Pulmonary artery endothelial cell (primary cell): Measurements from ENCODE around the gene TXNRD2. TPM values are rescaled to one million over a fixed set of nuclear protein-coding genes. Genes with fewer than 3 reads are reported as not detected.
"Not testable (repeated sequence)": the region's sequence is repeated elsewhere in the genome, so short reads cannot be mapped to it uniquely, and the experiment has no call there.

Experiments
- DNase-seq: peaks from one replicate; pipeline ENCODE4 v3.0.0-alpha.2; 2011; ENCODE audit warnings: low read depth, low spot score
- total RNA-seq: library from RNA; depleted of rRNA; stranded (reverse); fragments of >200 nt; gene quantifications from 2 replicates; pipeline ENCODE4 v1.2.3, GENCODE V29; 2014

The TXNRD2 gene
- total RNA-seq, 1 donor from 2014 or later = 73.7 TPM

DNA sequence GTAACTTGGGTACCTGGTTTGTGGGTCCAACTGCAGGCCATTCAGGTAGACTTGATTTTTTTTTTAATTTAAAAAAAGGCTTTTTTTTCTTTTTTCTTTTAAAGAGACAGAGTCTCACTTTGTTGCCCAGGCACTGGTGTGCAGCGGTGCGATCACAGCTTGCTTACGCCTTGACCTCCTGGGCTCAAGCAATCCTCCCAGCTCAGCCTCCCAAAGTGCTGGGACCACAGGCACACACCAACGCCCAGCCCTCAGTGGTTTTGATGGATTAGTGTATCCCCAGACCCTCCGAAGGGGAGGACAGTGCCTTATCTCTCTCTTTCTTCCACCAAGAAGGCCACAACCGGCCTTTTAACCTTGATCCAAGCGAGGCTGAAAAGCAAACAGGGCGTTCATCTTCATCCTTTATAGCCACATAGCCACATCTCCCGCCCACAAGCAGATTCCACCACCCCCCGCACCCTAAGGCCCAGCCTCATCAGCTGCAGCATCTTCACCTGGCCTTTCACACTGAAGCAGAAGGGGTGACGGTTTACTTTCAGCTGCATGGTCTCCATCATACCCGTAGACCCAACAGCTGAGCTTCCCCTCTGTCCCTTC, 17.6 kb downstream of the TXNRD2 start:
- DNase-seq = no peak

DNA sequence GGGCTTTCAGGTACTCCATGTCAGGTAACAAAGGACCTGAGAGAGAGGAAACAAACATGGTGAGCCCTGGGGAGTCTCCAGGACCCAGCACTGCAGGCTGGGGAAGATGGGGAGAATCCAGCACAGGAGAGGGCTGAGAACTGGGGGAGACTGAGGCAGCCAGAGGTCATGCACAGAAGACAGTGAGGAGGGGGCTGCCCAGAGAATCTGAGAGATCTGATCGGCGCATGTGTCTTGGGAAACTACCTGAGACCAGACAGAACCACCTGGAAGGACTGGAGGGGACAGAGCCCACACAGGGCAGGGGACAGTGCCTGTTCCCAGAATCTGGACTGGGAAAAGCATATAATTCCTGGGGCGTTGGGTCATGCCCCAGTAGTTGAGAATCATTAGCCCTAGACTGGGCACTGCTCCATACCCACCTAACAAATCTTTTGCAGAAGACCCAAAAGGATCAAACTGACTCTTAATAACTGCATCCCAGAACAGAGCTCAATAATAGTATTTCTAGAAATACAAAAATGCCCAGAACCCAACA, 20.0 kb downstream of the TXNRD2 start:
- no peak for DNase-seq

DNA sequence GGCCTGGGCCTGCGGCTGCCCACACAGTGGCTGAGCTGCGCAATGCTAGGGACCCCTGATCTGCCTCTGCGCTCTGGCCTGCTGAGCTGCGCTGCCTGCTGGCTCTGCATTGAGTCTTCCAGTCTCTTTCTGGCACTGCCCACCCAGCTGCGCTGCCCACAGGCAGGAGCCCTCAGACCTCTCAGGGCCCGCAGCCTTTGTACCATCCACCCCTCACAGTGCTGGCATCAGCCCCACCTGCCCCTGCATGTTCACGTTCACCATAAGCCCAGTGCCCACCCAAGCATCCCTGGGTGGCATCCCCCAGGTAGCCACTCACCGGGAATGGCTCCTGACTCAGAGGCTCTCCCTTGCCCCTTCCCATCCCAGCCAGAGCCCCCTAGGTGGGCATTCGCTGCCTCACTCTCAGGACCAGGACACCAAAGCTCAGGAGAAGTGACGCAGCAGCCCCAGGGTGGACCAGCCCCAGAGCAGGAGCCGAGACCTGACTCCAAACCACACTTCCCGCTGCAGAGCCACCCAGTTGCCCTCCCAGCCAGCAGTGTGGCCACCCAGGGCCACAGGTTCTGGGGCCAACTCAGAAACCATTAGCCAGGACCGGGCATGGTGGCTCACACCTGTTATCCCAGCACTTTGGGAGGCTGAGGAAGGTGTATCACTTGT, 21.8 kb downstream of the TXNRD2 start:
- DNase-seq = no peak

DNA sequence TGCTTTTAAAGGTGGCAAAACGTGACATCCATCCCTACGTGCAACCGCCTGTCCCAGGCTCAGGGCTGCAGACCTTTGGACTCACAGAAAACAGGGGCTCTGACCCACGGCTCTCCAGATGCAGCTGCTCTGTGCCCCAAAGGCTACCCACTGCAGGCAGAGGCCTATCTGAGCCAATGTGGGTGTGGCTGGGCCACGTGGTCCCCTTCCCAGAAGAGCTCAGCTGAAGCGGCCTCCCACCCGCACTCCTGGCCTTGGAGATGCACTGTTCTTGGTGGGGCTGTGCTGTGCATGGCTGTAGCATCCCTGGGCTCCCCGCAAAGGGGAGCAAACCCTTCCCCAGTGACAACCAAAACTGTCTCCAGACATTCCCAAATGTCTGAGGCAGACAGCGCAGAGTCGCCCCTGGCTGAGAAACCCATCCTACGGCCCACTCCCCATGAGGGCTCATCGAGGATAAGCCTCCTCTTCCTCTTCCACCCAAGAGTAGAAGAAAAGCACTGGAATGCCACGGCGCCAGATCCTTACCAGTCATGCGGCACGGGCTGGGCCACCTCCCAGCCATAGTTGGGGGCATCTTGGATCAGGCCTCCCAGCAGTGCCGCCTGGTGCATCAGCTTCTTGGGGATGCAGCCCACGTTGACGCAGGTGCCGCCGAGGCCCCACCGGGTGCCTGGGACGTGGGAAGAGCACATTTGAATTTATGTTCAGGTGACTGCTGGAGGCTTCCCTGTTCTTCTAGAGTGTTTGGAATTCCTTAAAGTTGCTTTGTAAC, 23.1 kb downstream of the TXNRD2 start:
- DNase-seq = no peak

DNA sequence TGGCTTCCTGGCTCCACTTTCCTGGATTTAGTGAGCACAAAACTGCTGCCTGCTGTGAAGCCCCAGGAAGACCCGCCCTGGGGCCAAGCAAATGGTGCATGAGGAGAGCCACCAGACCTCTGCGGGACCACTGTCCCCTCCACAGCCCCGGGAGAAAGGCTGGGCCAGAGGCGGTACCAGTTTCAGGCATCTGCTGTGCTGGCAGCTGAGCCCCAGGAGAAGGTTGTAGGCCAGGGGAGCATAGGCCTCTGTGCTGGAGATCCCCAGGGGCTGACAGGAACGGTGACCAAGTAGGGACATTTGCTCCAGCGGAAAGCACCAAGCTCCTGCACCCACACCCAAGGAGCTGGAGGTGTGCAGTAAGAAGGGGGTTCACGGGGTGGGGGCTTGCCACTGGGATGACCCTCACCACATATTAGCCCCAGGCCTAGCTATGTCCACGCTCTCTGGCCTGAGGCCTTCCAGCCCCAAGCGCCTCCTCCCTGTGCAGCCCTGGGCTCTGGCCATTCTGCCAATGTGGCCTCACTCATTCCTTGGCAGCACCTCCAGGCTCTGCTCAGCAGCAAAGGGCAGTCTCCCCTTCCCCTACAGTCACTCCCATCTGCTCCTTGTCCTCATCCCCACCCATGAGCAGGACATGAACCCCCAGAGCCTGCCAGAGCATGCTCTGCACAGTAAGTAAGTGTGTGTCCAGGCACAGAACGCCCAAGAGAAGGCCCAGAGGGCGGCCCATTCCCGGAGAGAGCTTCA, 24.1 kb downstream of the TXNRD2 start:
- DNase-seq = no peak

DNA sequence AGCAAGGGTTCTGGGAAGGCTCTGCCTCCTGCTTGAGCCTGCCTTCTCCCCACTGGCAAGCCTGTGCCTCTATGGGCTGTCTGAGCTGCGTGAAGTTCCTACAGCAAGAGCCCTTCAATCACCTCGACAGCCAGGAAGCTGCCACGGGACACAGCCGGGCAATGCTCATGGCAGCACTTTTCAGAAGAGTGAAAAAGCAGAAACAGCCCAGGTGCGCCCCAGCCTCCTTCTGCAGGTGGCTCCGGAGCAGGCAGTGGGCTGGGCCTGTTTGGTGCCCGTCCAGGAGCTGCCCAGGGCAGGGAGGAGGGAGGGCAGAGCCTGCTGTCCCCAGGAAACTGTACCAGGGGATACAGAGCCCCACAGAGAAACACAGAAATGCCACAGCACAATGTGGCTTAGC, 24.7 kb downstream of the TXNRD2 start:
- DNase-seq = no peak

DNA sequence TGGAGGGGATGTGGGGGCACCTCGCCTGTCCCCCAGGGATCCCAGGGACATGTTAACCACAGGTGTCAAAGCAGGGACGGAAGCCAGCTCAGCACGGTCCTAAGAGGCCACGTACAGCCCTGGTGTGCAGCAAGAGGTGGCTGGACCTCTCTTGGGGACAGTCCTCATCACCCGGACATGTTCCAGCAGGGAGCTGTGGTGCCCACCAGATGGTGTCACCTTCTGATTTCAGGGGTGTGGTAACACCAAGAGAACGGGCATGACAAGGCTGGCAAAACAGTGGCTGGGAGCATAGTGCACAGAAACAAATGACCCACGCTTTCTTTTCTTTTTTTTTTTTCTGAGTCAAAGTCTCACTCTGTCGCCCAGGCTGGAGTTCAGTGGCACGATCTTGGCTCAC, 25.6 kb downstream of the TXNRD2 start:
- DNase-seq = no peak

DNA sequence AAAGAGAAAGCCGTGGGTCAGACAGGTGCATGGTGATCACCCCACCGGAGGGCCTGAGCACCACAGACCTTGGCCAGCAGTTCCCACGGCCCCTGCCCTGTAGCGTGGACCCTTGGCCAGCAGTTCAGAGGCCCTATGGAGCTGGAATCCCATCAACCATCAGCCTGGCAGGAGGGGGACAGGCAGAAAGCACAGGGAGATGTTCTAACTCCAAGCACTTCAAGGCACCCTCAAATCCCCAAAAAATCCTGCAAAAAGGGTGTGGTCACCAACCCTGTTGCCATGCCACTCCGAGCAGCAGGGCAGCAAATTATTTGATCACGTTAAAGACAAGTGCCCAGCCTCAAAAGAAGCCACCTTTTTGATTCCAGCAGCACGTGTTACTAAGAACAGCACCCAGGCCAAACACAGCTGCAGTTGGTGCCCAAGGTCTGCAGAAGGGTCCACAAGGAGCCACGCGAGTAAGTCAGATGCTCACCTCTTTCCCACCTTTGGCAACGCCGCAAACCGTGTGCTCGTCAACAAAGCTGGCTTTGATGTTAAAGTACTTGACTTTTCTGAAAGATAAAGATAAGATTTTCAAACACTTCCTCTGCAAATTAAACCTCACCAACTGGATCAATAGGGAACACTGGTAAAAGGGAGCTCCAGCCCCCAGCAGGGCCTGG, 26.2 kb downstream of the TXNRD2 start:
- no peak for DNase-seq

DNA sequence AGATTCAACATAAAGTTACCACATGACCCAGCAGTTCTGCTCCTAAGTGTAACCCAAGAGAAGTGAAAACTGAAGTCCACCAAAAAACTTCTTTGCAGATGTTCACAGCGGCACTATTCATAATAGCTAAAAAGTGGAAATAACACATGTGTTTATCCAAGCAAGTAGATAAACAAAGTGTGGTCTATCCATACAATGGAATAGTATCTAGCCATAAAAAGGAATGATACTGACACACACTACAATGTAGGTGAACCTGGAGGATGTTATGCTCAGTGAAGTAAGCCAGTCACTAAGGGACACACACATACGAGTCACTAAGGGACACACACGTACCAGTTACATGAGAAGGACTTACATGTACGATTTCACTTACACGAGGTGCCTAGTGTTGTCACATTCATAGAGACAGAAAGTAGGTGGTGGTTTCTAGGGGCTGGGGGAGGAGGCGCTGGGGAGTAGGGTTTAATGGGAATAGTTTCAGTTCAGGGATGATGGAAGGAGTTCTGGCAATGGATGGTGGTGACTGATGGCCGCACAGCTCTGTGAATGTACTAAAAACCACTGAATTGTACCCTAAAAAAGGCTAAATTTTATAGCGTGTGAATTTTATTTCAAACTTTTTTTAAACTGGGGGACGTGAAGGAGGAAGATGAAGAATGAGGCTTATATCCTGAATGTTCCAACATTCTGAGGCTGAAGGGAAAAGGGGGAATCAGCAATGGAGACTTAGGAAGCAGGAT, 27.2 kb downstream of the TXNRD2 start:
- no peak for DNase-seq

DNA sequence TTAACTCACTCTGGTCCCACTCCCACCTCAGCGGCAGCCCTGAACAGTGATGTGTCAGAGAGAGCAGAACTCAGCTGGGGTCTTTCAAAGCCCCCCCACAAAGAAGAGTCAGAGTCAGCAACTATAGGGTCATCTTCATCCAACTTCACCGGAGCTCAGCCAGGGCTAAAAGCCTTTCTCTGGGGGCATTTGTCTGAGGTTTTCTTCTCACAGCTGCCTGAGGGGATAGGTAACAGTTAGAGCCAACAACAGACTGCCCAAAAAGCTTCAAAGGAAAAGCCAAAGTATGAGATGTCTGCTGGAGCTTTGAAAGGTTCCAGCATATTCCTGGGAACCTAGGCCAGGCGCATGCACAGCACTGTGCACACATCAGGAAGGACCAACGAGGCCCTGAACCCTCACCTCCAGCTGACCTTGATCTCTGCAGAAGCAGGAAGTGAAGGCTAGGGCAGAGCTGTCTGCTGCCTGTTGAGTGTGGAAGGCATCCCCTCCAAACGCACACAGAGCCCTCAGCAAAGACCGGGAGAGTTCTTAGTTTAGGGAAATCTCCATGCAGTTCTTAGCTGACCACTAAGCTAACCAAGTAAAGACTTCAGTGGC, 28.2 kb downstream of the TXNRD2 start:
- DNase-seq = no peak

DNA sequence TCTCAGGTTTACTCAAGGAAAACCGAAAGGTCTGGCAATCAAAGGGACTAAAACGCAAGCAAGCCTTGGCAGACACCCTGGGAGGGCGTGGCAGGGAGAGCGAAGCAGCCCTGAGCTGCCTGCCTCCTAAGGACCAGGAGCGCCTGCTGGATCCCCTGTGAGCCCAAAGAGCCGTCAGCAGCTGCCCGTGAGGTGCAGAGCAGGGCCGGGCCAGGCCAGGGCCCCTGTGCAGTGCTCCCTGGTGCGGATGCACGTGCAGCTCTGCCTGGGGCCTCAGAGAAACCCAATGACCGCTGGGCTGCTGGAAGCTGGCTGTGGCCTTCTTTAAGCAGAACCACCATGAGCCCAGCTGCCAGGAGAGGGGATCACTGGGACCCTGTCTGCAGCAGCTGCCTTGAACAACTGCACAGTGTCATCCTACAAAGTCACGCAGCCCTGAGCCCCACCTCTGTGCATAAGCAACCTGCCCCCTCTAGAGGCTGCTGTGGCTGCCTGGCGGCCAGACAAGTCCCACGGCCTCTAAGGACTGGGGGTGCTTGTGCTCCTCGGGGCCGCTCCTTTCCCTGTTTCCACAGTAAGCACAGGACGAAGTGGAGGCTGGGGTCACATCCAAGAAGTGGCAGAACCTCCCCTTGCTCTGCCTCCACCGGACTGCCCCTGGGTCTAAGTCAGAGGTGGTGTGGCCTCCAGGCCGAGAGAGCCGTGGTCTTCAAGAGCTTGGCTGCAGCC, 29.2 kb downstream of the TXNRD2 start:
- DNase-seq = no peak

DNA sequence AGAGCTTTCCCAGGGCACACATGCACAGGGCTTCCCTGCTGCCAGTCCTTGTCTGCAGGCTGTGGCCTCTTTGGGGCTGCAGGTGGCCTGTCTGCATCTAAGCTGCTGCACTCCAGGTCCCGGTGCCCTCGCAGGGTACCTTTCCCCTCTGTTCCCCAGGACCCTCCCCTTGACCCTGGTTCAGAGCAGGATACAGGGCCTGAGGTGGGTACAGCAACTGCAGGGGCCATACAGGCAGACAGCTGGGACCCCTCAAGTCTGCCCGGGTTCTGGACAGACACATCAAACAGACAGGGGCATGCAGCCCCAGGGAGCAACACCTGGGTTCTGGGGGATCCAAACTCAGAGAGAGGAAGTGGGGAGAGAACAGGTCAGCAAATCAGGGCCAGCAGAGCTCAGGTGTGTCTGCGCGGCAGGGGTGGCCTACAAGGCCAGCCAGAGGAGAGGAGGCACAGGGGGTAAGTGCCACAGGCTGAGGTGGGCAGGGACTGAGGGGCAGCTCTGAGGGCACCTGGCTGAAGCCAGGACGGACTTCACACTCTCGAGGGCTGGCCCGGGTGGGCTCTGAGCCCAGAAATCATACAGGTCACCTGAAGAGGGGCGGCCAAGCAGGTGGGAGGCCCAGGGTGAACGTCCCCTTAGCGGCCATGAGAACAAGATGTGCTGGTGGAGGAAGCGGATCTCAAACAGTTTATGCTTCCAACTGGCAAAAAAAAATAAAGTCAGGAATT, 29.9 kb downstream of the TXNRD2 start:
- no peak for DNase-seq

DNA sequence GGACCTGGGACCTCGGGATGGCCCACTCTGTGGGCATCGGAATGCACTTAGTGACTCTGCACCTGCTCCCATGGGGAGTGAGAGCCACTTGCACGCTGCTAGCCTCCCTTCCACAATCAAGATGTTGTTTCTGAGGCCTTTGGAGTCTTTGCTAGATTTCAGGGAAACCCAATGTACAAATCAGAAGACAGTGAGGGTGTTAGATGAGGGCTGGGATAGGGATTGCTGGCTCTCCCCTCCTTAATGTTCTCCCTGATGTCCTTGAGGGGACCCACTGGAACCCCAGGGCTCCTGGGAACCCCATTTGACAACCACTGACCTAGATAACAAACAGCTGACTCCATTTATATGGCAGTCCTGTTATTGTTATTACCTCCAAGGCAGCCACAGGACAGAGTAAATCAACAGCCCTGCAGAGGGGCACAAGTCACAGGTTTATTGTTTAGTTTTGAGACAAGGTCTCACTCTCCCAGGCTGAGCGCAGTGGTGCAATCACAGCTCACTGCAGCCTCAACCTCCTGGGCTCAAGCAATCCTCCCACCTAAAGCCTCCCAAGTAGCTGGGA, 31.4 kb downstream of the TXNRD2 start:
- DNase-seq = no peak

DNA sequence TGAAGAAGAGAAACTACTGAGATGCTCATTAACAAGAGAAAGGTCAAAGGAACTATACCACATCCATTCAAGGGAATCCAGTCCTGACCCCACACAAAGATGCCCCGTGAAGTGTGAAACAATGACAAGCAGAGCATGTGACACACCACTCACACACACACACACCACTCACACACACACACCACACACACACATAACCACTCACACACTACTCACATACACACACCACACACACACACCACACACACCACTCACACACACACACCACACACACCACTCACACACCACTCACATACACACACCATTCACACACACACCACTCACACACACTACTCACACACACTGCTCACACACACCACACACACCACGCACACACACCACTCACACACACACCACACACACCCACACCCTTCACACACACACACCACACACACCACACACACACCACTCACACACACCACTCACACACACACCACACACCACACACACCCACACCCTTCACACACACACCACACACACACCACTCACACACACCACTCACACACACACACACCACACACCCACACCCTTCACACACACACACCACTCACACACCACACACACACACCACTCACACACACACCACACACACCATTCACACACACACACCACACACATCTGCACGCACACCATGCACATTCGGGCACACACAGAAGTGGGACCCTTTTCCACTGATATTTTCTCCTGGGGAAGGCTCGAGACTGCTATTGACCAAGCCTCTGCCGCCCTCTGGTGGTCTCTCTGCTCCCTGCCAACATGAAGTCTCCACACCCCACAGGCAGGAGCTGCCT, 32.1 kb downstream of the TXNRD2 start:
- DNase-seq = peak; percentile 50

DNA sequence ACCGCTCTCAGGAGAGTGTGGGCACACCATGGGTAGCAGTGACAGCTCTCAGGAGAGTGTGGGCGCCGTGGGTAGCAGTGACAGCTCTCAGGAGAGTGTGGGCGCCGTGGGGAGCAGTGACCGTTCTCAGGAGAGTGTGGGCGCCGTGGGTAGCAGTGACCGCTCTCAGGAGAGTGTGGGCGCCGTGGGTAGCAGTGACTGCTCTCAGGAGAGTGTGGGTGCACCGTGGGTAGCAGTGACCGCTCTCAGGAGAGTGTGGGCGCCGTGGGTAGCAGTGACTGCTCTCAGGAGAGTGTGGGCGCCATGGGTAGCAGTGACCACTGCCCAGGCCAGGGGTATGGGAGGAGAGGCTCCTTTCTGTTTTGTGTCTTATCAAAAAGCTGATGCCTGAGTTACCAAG, 33.7 kb downstream of the TXNRD2 start:
- not testable (repeated sequence) for DNase-seq

DNA sequence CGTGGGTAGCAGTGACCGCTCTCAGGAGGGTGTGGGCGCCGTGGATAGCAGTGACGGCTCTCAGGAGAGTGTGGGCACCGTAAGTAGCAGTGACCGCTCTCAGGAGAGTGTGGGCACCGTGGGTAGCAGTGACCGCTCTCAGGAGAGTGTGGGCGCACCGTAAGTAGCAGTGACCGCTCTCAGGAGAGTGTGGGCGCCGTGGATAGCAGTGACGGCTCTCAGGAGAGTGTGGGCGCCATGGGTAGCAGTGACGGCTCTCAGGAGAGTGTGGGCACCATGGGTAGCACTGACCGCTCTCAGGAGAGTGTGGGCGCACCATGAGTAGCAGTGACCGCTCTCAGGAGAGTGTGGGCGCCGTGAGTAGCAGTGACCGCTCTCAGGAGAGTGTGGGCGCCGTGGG, 34.8 kb downstream of the TXNRD2 start:
- DNase-seq = not testable (repeated sequence)
